MM.1S (cell line): ENCODE data around the gene ACOX2.

Experiments
- DNase-seq: peaks from one replicate; pipeline ENCODE4 v3.0.0-alpha.2; 2015
- H2AFZ ChIP-seq: fragments of 300-600 bp; sonication (generic); 2 replicates; pipeline ENCODE4 v1.6.0; 2016; ENCODE audit warnings: antibody characterized with exemption, low read length
- H3F3A ChIP-seq: fragments of 300-600 bp; sonication (generic); 2 replicates; pipeline ENCODE4 v1.6.1; 2016; ENCODE audit warnings: mild to moderate bottlenecking, antibody characterized with exemption, low read length, moderate library complexity, mixed read lengths; ENCODE audit not compliant: insufficient read depth
- H3K27ac ChIP-seq: fragments of 300-600 bp; sonication (generic); 2 replicates; pipeline ENCODE4 v1.5.1; 2016; ENCODE audit warnings: mild to moderate bottlenecking, low read length
- H3K27me3 ChIP-seq: fragments of 300-600 bp; sonication (generic); replicated peaks from 2 replicates; pipeline ENCODE4 v1.6.0; 2016; ENCODE audit warnings: low read length; ENCODE audit not compliant: insufficient read depth
- H3K36me3 ChIP-seq: fragments of 300-600 bp; sonication (generic); replicated peaks from 2 replicates; pipeline ENCODE4 v1.6.1; 2016; ENCODE audit warnings: mild to moderate bottlenecking, low read length, mixed read lengths; ENCODE audit not compliant: insufficient read depth
- H3K4me1 ChIP-seq: fragments of 300-600 bp; sonication (generic); 2 replicates; pipeline ENCODE4 v1.6.1; 2016; ENCODE audit warnings: low read length, mixed read lengths
- H3K4me2 ChIP-seq: fragments of 300-600 bp; sonication (generic); 2 replicates; pipeline ENCODE4 v1.6.0; 2016; ENCODE audit warnings: low read depth, low read length
- H3K4me3 ChIP-seq: fragments of 300-600 bp; sonication (generic); 2 replicates; pipeline ENCODE4 v1.5.1; 2016; ENCODE audit warnings: low read length, mixed read lengths
- H3K79me2 ChIP-seq: fragments of 300-600 bp; sonication (generic); 2 replicates; pipeline ENCODE4 v1.6.1; 2016; ENCODE audit warnings: mixed run types, low read length, mixed read lengths
- H3K9ac ChIP-seq: fragments of 300-600 bp; sonication (generic); 2 replicates; pipeline ENCODE4 v1.6.1; 2016; ENCODE audit warnings: low read length, mixed read lengths
- H3K9me2 ChIP-seq: fragments of 300-600 bp; sonication (generic); replicated peaks from 2 replicates; pipeline ENCODE4 v1.6.1; 2016; ENCODE audit warnings: mild to moderate bottlenecking, low read length, mixed read lengths; ENCODE audit not compliant: insufficient read depth
- H3K9me3 ChIP-seq: fragments of 300-600 bp; sonication (generic); replicated peaks from 2 replicates; pipeline ENCODE4 v1.6.1; 2016; ENCODE audit warnings: mild to moderate bottlenecking, low read length, mixed read lengths; ENCODE audit not compliant: insufficient read depth
- H4K20me1 ChIP-seq: fragments of 300-600 bp; sonication (generic); 2 replicates; pipeline ENCODE4 v1.6.1; 2016; ENCODE audit warnings: mild to moderate bottlenecking, low read length, moderate library complexity, mixed read lengths; ENCODE audit not compliant: insufficient read depth
- EZH2 ChIP-seq: fragments of 300-600 bp; sonication (generic); optimal IDR thresholded peaks from 2 replicates; pipeline ENCODE3; 2017; ENCODE audit warnings: low read depth, mild to moderate bottlenecking, antibody characterized with exemption, low read length, mixed read lengths
- EZH2phosphoT487 ChIP-seq: fragments of 300-600 bp; sonication (generic); IDR thresholded peaks from 2 replicates; pipeline ENCODE4 v1.6.1; 2018; ENCODE audit warnings: antibody characterized with exemption, low read length
- TF ChIP-seq, protein P1 (sequence below): fragments of 300-600 bp; sonication (generic); IDR thresholded peaks from 2 replicates; pipeline ENCODE4 v1.5.1; 2016; ENCODE audit warnings: antibody characterized with exemption, low read length, mixed read lengths

Gene ACOX2

DNA sequence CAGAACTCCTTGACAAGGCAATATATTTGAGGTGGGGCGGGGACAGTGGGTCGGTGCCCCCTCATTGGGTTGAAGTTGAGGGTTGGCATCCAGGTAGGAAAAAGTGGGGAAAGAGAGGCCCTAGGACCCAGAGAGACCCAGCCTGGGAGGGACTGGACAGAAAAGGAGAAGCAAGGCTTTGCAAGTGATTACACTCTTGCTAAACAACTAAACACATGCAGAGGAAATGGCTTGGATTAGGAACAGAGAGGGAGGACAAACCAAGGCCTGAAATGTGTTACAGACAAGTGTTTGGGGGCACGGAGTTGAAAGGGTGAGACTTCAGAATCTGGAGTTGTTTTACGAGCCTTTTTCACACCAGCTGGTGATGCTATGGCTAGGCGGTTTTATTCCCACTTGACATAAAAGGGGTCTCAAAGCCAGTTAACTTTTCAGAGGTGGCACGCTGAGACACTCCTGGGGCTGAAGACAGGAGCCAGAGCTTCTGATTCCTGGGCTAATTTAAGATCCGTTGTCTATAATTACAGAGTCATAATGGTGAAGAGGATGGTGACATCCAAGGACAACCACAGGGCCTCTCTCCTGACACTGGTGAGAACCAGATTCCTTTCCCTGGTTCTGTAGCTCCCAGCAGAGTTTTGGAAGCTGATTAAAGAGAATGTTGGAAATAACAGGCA lies 52.8 kb downstream of the ACOX2 start:
- TF ChIP-seq, protein P1, sequence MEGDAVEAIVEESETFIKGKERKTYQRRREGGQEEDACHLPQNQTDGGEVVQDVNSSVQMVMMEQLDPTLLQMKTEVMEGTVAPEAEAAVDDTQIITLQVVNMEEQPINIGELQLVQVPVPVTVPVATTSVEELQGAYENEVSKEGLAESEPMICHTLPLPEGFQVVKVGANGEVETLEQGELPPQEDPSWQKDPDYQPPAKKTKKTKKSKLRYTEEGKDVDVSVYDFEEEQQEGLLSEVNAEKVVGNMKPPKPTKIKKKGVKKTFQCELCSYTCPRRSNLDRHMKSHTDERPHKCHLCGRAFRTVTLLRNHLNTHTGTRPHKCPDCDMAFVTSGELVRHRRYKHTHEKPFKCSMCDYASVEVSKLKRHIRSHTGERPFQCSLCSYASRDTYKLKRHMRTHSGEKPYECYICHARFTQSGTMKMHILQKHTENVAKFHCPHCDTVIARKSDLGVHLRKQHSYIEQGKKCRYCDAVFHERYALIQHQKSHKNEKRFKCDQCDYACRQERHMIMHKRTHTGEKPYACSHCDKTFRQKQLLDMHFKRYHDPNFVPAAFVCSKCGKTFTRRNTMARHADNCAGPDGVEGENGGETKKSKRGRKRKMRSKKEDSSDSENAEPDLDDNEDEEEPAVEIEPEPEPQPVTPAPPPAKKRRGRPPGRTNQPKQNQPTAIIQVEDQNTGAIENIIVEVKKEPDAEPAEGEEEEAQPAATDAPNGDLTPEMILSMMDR: no peak
- TF ChIP-seq EZH2phosphoT487 (no peak), EZH2 (no peak)
- Histone ChIP-seq H4K20me1 (no peaks in the 10 kb centered on the region), H3K27me3 (peaks cover 3% of the 10 kb centered on the region), H3K9ac (no peak overlapping the region), H2AFZ (no peak overlapping the region), H3K4me1 (peaks cover 6% of the 10 kb centered on the region; the same call in 1 of the 2 replicates), H3K36me3 (no peaks in the 10 kb centered on the region), H3K79me2 (no peaks in the 10 kb centered on the region), H3K9me2 (no peaks in the 10 kb centered on the region), H3K9me3 (no peaks in the 10 kb centered on the region), H3F3A (no peaks in the 10 kb centered on the region), H3K4me3 (no peak overlapping the region), H3K27ac (no peak overlapping the region), H3K4me2 (no peak overlapping the region)
- DNase-seq: no peak

DNA sequence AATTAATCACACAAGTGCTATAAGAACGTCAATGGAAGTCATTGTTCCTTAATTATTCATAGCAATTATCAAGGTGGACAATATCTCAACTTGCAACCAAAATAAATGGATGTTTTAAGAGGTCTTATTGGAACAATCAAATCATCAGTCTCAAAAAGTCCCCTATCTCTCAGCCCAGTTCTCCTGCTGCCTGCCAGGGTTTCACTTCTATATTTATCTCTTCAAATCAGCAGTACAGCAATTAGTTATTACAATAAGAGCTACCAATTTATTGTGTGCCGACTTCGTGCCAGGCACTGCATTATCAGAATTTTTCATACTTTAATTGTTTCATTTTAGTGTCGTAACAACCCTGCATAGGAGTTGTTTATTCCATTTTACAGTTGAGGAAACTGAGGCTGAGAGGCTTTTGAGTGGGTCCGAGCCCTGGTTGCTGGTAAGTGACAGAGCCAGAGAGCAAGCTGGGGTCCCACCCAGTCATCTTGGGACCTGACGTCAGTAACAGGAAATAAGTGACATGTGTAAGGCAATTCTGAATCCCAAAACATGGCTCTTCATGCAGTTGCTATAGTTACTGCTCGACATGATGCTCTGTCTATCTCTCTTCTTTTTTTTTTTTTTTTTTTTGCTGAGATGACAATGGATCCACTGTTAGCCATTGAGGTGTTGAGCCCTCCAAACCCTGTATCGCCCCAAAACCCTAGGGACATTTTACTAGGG lies 53.9 kb downstream of the ACOX2 start:
- Histone ChIP-seq H3K9me2 (no peaks in the 10 kb centered on the region), H3K4me2 (no peak overlapping the region), H4K20me1 (no peaks in the 10 kb centered on the region), H3K4me3 (no peak overlapping the region), H3K9me3 (no peaks in the 10 kb centered on the region), H3K4me1 (peaks cover 6% of the 10 kb centered on the region; the same call in 1 of the 2 replicates), H2AFZ (no peak overlapping the region), H3K79me2 (no peaks in the 10 kb centered on the region), H3K27ac (no peak overlapping the region), H3K27me3 (no peaks in the 10 kb centered on the region; the same call in 1 of the 2 replicates), H3K9ac (no peak overlapping the region), H3F3A (no peaks in the 10 kb centered on the region), H3K36me3 (no peaks in the 10 kb centered on the region)
- DNase-seq: no peak
- no peak for TF ChIP-seq EZH2phosphoT487

DNA sequence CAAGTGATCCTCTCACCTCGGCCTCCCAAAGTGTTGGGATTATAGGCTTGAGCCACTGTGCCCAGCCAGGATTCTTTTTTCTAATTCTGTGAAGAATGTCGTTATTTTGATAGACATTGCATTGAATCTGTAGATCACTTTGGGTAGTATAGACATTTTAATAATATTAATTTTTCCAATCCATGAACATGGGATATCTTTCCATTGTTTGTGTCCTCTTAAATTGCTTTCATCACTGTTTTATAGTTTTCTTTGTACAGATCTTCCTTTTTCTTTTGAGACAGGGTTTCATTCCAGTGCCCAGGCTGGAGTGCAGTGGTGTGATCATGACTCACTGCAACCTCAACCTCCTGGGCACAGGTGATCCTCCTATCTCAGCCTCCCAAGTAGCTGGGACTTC lies 56.7 kb downstream of the ACOX2 start:
- TF ChIP-seq EZH2phosphoT487: no peak
- TF ChIP-seq EZH2: no peak
- TF ChIP-seq, protein P1: no peak
- Histone ChIP-seq H3K9me2 (no peaks in the 10 kb centered on the region), H3K79me2 (no peaks in the 10 kb centered on the region), H3F3A (no peaks in the 10 kb centered on the region), H3K4me1 (peaks cover 6% of the 10 kb centered on the region; the same call in 1 of the 2 replicates), H3K9me3 (no peaks in the 10 kb centered on the region), H2AFZ (no peak overlapping the region), H4K20me1 (no peaks in the 10 kb centered on the region), H3K27ac (no peak overlapping the region), H3K27me3 (no peaks in the 10 kb centered on the region), H3K4me2 (no peak overlapping the region), H3K9ac (no peak overlapping the region), H3K36me3 (no peaks in the 10 kb centered on the region), H3K4me3 (no peak overlapping the region)
- no peak for DNase-seq

DNA sequence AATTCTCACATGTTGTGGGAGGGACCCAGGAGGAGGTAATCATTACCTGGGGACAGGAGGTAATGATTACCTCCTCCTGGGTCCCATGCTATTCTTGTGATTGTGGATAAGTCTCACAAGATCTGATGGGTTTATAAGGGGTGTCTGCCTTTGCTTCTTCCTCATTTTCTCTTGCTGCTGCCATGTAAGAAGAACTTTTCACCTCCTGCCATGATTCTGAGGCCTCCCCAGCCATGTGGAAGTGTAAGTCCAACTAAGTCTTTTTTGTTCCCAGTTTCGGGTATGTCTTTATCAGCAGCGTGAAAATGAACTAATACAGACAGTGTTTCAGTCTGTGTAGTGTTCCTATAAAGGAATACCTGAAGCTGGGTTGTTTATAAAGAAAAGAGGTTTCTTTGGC lies 58.2 kb downstream of the ACOX2 start:
- H3K79me2 ChIP-seq: no peaks in the 10 kb centered on the region
- H3K27ac ChIP-seq: no peak overlapping the region
- no peaks in the 10 kb centered on the region for H3F3A ChIP-seq
- TF ChIP-seq EZH2 (no peak), EZH2phosphoT487 (no peak)
- TF ChIP-seq, protein P1: no peak
- H3K9me2 ChIP-seq: no peaks in the 10 kb centered on the region
- H3K4me1 ChIP-seq: peaks cover 6% of the 10 kb centered on the region; the same call in 1 of the 2 replicates
- H3K9me3 ChIP-seq: no peaks in the 10 kb centered on the region
- H3K4me3 ChIP-seq: no peak overlapping the region
- H2AFZ ChIP-seq: no peak overlapping the region
- no peak overlapping the region for H3K4me2 ChIP-seq
- no peaks in the 10 kb centered on the region for H3K27me3 ChIP-seq
- no peaks in the 10 kb centered on the region for H3K36me3 ChIP-seq
- H3K9ac ChIP-seq: no peak overlapping the region
- no peaks in the 10 kb centered on the region for H4K20me1 ChIP-seq
- no peak for DNase-seq
